ENCODE measurements around the gene CD81.

Gene CD81

GRCh38 chr11:2378527-2379210 lies 1.6 kb downstream of the CD81 start:
- peak; percentile 89 for DNase-seq (ENCODE audit: low read depth)
- no peak for TF ChIP-seq CTCF (conservative IDR thresholded peaks at IDR 0.05; ENCODE audit: low read length)

GRCh38 chr11:2379466-2380174 lies 2.5 kb downstream of the CD81 start:
- no peak for TF ChIP-seq CTCF (conservative IDR thresholded peaks at IDR 0.05; ENCODE audit: low read length)
- DNase-seq (ENCODE audit: low read depth): no peak
- peak overlapping the region; percentile 97 for H3K4me3 ChIP-seq (ENCODE audit: low read length)

More at GRCh38 chr11:2378527-2379210, 1.6 kb downstream of the CD81 start:
- peak overlapping the region; percentile 97 for H3K4me3 ChIP-seq (ENCODE audit: low read length)

GRCh38 chr11:2380396-2380795 lies 3.3 kb downstream of the CD81 start:
- TF ChIP-seq CTCF (conservative IDR thresholded peaks at IDR 0.05; ENCODE audit: low read length): no peak
- no peak for DNase-seq (ENCODE audit: low read depth)
- H3K4me3 ChIP-seq (ENCODE audit: low read length): peak overlapping the region; percentile 97

GRCh38 chr11:2380807-2381350 lies 3.8 kb downstream of the CD81 start:
- no peak for TF ChIP-seq CTCF (conservative IDR thresholded peaks at IDR 0.05; ENCODE audit: low read length)
- H3K4me3 ChIP-seq (ENCODE audit: low read length): peak overlapping the region; percentile 97
- DNase-seq (ENCODE audit: low read depth): no peak

- no peak overlapping the region for H3K4me3 ChIP-seq (ENCODE audit: low read length)
- no peak for DNase-seq (ENCODE audit: low read depth)
- no peak for TF ChIP-seq CTCF (conservative IDR thresholded peaks at IDR 0.05; ENCODE audit: low read length)
Measured at GRCh38 chr11:2381494-2382128, 4.5 kb downstream of the CD81 start.

- H3K4me3 ChIP-seq (ENCODE audit: low read length): no peak overlapping the region
- TF ChIP-seq CTCF (conservative IDR thresholded peaks at IDR 0.05; ENCODE audit: low read length): no peak
- DNase-seq (ENCODE audit: low read depth): no peak
Measured at GRCh38 chr11:2382129-2382517, 5.0 kb downstream of the CD81 start.
